A673 (cell line): ENCODE results near the gene PGC.

Experiments
- CTCF ChIP-seq: fragments of 300-800, 200-600 bp; sonication (generic); conservative IDR thresholded peaks from 2 replicates; pipeline ENCODE4 v1.5.1; 2017; ENCODE audit warnings: low read depth, mild to moderate bottlenecking, antibody characterized with exemption, low read length, moderate library complexity, mixed read lengths
- EZH2 ChIP-seq: fragments of 200-600 bp; sonication (generic); IDR thresholded peaks from 2 replicates; pipeline ENCODE4 v1.6.1; 2017; ENCODE audit warnings: borderline replicate concordance, low read depth, mild to moderate bottlenecking, mixed read lengths, antibody characterized with exemption, low read length; ENCODE audit not compliant: poor library complexity, severe bottlenecking

GRCh38 chr6:41791305-41791704 is 44.1 kb upstream of the PGC start:
- TF ChIP-seq CTCF (no peak), EZH2 (no peak)
